ENCODE results near the gene FILIP1L. TPM values are rescaled to one million over a fixed set of nuclear protein-coding genes. Genes with fewer than 3 reads are reported as not detected.

The FILIP1L gene
- polyA plus RNA-seq, 3 donors, result 0.13 to 0.40 (median 0.25) TPM

DNA sequence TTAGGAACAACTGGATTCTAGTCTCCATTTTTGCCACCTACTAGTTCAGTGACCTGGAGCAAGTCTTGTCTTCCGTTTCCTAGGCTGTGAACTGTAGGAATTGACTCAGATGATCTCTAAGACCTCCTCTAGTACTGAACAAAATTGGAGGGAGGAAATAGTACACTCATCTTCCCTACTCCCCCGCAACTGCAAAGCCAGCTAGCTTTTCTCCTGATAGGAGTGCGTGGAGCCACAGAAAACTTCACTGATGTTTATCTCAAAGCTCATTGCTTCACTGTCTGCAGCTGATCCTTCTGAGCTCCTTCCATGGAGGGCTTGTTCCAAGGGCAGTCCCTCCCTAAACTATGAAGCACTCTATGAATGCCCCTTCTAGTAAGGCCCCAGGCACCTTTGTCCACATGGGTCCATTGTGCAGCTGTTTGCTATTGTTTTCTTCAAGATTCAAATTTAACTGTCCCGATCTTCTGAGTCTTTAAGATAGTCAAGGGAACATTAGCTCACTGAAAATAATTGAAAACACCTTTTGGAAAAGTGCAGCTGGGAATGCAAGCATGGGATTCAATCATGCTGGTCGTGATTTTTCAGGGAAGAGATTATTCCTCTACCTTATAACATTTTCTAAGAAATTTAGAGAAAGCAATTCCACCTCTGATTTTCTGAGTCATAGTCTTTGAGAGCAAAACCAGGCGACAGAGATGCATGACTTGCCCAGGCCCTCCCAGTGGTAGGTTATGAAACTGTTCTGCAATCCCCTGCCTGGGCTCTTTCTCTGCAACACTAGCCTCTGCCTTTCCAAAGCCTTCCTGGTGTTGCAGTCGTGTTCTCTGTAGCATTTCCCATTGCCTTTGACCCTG, 24.3 kb downstream of the FILIP1L start:
- H3K27me3 Mint-ChIP-seq (ENCODE audit: low read depth in 3 of 3), result no peaks in the 10 kb centered on the region
- Histone ChIP-seq H3K27ac (ENCODE audit: low read depth in 1 of 2, low read length in 2 of 2) (no peak overlapping the region), H3K79me2 (ENCODE audit: insufficient read depth, low read length) (no peaks in the 10 kb centered on the region), H3K4me2 (replicated peaks; ENCODE audit: extremely low read depth, low read length, poor library complexity, severe bottlenecking) (no peak overlapping the region), H3K27me3 (ENCODE audit: control insufficient read depth in 2 of 2, insufficient read depth in 2 of 2, low read length in 2 of 2) (no peaks in the 10 kb centered on the region), H2AFZ (ENCODE audit: insufficient read depth, low read depth, low read length, poor library complexity, severe bottlenecking) (no peak overlapping the region), H3K36me3 (replicated peaks in 1 of 2; ENCODE audit: control insufficient read depth in 1 of 2, insufficient read depth in 2 of 2, low read length in 2 of 2) (no peaks in the 10 kb centered on the region), H3K9ac (ENCODE audit: insufficient read depth, low read length, poor library complexity, severe bottlenecking) (no peak overlapping the region), H3K9me3 (replicated peaks in 1 of 2; ENCODE audit: control insufficient read depth in 1 of 2, insufficient read depth in 1 of 2, low read length in 2 of 2) (no peaks in the 10 kb centered on the region), H3K4me1 (ENCODE audit: control insufficient read depth in 1 of 2, insufficient read depth in 2 of 2, low read length in 2 of 2) (peaks cover 6 to 11% of the 10 kb centered on the region in 2 donors), H3K4me3 (replicated peaks in 1 of 3; ENCODE audit: low read depth in 2 of 3, low read length in 3 of 3) (no peak overlapping the region), H4K20me1 (ENCODE audit: insufficient read depth, low read length) (no peaks in the 10 kb centered on the region)
- peak; percentile 27 to 60 (median 46) for DNase-seq
- H3K4me1 Mint-ChIP-seq, result peaks cover 12% of the 10 kb centered on the region
- intact Hi-C loops (cut with micrococcal nuclease), result loop anchor here in 1 of 2 donors (2.0 kb wide), 1 partner anchor 15 kb away; no protein-coding TSS in a partner anchor
- WGBS (ENCODE audit: insufficient coverage), result 48% methylated on average over 2 of the region's 7 CpGs
- H3K27ac Mint-ChIP-seq, result peak overlapping the region in 1 of 7 donors; percentile 68
- H3K36me3 Mint-ChIP-seq, result no peaks in the 10 kb centered on the region
- H3K9me3 Mint-ChIP-seq, result no peaks in the 10 kb centered on the region
- no peak overlapping the region for H3K4me3 Mint-ChIP-seq
- TF ChIP-seq, protein P1, sequence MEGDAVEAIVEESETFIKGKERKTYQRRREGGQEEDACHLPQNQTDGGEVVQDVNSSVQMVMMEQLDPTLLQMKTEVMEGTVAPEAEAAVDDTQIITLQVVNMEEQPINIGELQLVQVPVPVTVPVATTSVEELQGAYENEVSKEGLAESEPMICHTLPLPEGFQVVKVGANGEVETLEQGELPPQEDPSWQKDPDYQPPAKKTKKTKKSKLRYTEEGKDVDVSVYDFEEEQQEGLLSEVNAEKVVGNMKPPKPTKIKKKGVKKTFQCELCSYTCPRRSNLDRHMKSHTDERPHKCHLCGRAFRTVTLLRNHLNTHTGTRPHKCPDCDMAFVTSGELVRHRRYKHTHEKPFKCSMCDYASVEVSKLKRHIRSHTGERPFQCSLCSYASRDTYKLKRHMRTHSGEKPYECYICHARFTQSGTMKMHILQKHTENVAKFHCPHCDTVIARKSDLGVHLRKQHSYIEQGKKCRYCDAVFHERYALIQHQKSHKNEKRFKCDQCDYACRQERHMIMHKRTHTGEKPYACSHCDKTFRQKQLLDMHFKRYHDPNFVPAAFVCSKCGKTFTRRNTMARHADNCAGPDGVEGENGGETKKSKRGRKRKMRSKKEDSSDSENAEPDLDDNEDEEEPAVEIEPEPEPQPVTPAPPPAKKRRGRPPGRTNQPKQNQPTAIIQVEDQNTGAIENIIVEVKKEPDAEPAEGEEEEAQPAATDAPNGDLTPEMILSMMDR (IDR thresholded peaks at IDR 0.05), result peak; percentile 69

DNA sequence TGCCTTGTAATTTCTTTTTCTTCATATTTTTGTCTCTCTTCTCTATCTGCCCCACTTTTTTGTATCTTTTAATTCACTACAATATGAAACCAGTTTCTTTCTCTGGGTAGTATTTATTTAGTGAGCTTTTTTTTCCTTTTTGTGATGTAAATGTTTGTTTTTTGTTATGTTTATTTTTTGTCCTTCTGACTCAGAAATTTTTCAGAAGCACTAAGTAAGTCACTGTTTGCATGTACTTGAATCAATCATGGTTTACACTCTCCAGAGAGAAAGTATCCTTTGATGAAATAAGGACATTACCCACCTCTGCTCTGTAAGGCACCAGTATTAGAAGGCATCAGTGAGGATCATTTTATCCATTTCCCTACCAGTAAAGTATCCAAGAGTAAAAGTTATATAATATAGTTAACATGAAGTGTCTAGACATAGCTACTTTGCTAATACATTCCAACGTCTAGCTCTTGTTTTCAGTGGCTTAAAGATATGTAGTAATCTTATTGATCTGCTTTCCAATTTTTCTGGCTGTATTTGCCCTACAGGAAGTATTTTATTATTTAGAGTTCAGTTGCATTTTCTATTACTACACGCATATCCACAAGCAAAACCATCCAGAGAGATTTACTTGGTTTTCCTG, 25.4 kb downstream of the FILIP1L start:
- Histone ChIP-seq H2AFZ (ENCODE audit: insufficient read depth, low read depth, low read length, poor library complexity, severe bottlenecking) (no peak overlapping the region), H3K36me3 (replicated peaks in 1 of 2; ENCODE audit: control insufficient read depth in 1 of 2, insufficient read depth in 2 of 2, low read length in 2 of 2) (no peaks in the 10 kb centered on the region), H4K20me1 (ENCODE audit: insufficient read depth, low read length) (no peaks in the 10 kb centered on the region), H3K4me3 (replicated peaks in 1 of 3; ENCODE audit: low read depth in 2 of 3, low read length in 3 of 3) (no peak overlapping the region), H3K9ac (ENCODE audit: insufficient read depth, low read length, poor library complexity, severe bottlenecking) (no peak overlapping the region), H3K27me3 (ENCODE audit: control insufficient read depth in 2 of 2, insufficient read depth in 2 of 2, low read length in 2 of 2) (no peaks in the 10 kb centered on the region), H3K4me2 (replicated peaks; ENCODE audit: extremely low read depth, low read length, poor library complexity, severe bottlenecking) (no peak overlapping the region), H3K27ac (ENCODE audit: low read depth in 1 of 2, low read length in 2 of 2) (no peak overlapping the region), H3K9me3 (replicated peaks in 1 of 2; ENCODE audit: control insufficient read depth in 1 of 2, insufficient read depth in 1 of 2, low read length in 2 of 2) (no peaks in the 10 kb centered on the region), H3K79me2 (ENCODE audit: insufficient read depth, low read length) (no peaks in the 10 kb centered on the region), H3K4me1 (ENCODE audit: control insufficient read depth in 1 of 2, insufficient read depth in 2 of 2, low read length in 2 of 2) (peaks cover 15 to 22% of the 10 kb centered on the region in 2 donors)
- no peaks in the 10 kb centered on the region for H3K9me3 Mint-ChIP-seq
- intact Hi-C loops (cut with micrococcal nuclease), result no loop called here
- no peaks in the 10 kb centered on the region for H3K27me3 Mint-ChIP-seq (ENCODE audit: low read depth in 3 of 3)
- WGBS (ENCODE audit: insufficient coverage), result no CpG with 5 or more reads among the region's 2 CpGs
- DNase-seq, result no peak
- TF ChIP-seq, protein P1 (IDR thresholded peaks at IDR 0.05), result no peak
- H3K4me1 Mint-ChIP-seq, result peaks cover 20% of the 10 kb centered on the region
- H3K4me3 Mint-ChIP-seq, result no peak overlapping the region
- no peaks in the 10 kb centered on the region for H3K36me3 Mint-ChIP-seq
- H3K27ac Mint-ChIP-seq, result no peak overlapping the region

Measured in CD14-positive monocyte (primary cell).